Muscle layer of colon (tissue), 2 donors: ENCODE data around the gene PPP1R3C.
A peak's percentile ranks its signal among the peaks of the same experiment; 100 is the strongest.

Experiments
- H3K27ac ChIP-seq: one replicate; pipeline ENCODE4 v1.7.0; 2013; ENCODE audit warnings: low read depth, mild to moderate bottlenecking, low read length, moderate library complexity
- H3K27me3 ChIP-seq, 2 donors: one replicate each; pipeline ENCODE4 v1.7.0; 2013; ENCODE audit warnings: low read length in 2 of 2, mild to moderate bottlenecking in 2 of 2; ENCODE audit not compliant: insufficient read depth in 2 of 2, control insufficient read depth in 1 of 2
- H3K36me3 ChIP-seq: one replicate; pipeline ENCODE4 v1.7.0; 2013; ENCODE audit warnings: mild to moderate bottlenecking, low read length; ENCODE audit not compliant: insufficient read depth
- H3K4me1 ChIP-seq: one replicate; pipeline ENCODE4 v1.7.0; 2013; ENCODE audit warnings: mild to moderate bottlenecking, low read length; ENCODE audit not compliant: insufficient read depth
- H3K4me3 ChIP-seq, 2 donors: one replicate each; pipeline ENCODE4 v1.7.0; 2013; ENCODE audit warnings: low read length in 2 of 2, low read depth in 1 of 2, mild to moderate bottlenecking in 1 of 2, moderate library complexity in 1 of 2
- H3K9ac ChIP-seq: one replicate; pipeline ENCODE4 v1.7.0; 2013; ENCODE audit warnings: low read length
- H3K9me3 ChIP-seq: one replicate; pipeline ENCODE4 v1.7.0; 2013; ENCODE audit warnings: mild to moderate bottlenecking, low read length
- donor health status: abdominal sarcoma.
- donor health status: Adenocarcinoma of cecum.

The PPP1R3C gene

GRCh38 chr10:91593834-91594233 is 39.0 kb downstream of the PPP1R3C start:
- H3K9me3 ChIP-seq, result no peaks in the 10 kb centered on the region
- no peak overlapping the region for H3K9ac ChIP-seq
- H3K27ac ChIP-seq, result peak overlapping the region; percentile 8
- peaks cover 86% of the 10 kb centered on the region for H3K4me1 ChIP-seq
- H3K4me3 ChIP-seq, result no peak overlapping the region
- H3K36me3 ChIP-seq, result no peaks in the 10 kb centered on the region
- H3K27me3 ChIP-seq, result no peaks in the 10 kb centered on the region

- Histone ChIP-seq H3K4me1 (peaks cover 87% of the 10 kb centered on the region), H3K9ac (no peak overlapping the region), H3K9me3 (no peaks in the 10 kb centered on the region), H3K36me3 (no peaks in the 10 kb centered on the region), H3K27me3 (no peaks in the 10 kb centered on the region), H3K27ac (peak overlapping the region; percentile 8), H3K4me3 (no peak overlapping the region)
Observed at GRCh38 chr10:91593366-91593765, 39.5 kb downstream of the PPP1R3C start.

GRCh38 chr10:91592266-91592975 is 40.5 kb downstream of the PPP1R3C start:
- Histone ChIP-seq H3K4me1 (peaks cover 87% of the 10 kb centered on the region), H3K9ac (no peak overlapping the region), H3K27me3 (no peaks in the 10 kb centered on the region), H3K27ac (peak overlapping the region; percentile 85), H3K36me3 (no peaks in the 10 kb centered on the region), H3K4me3 (no peak overlapping the region), H3K9me3 (no peaks in the 10 kb centered on the region)

- no peaks in the 10 kb centered on the region for H3K36me3 ChIP-seq
Observed at GRCh38 chr10:91591797-91592174, 41.1 kb downstream of the PPP1R3C start.

GRCh38 chr10:91590904-91591796 is 41.7 kb downstream of the PPP1R3C start:
- H3K27ac ChIP-seq, result peak overlapping the region; percentile 85
- H3K36me3 ChIP-seq, result no peaks in the 10 kb centered on the region
- no peaks in the 10 kb centered on the region for H3K27me3 ChIP-seq
- no peaks in the 10 kb centered on the region for H3K9me3 ChIP-seq
- H3K9ac ChIP-seq, result peak overlapping the region; percentile 17
- peaks cover 75% of the 10 kb centered on the region for H3K4me1 ChIP-seq
- no peak overlapping the region for H3K4me3 ChIP-seq

More at GRCh38 chr10:91591797-91592174, 41.1 kb downstream of the PPP1R3C start:
- H3K9ac ChIP-seq, result no peak overlapping the region
- peak overlapping the region; percentile 85 for H3K27ac ChIP-seq
- H3K27me3 ChIP-seq, result no peaks in the 10 kb centered on the region
- H3K9me3 ChIP-seq, result no peaks in the 10 kb centered on the region
- H3K4me3 ChIP-seq, result no peak overlapping the region
- H3K4me1 ChIP-seq, result peaks cover 81% of the 10 kb centered on the region

GRCh38 chr10:91590142-91590903 is 42.5 kb downstream of the PPP1R3C start:
- no peaks in the 10 kb centered on the region for H3K27me3 ChIP-seq
- H3K4me3 ChIP-seq, result no peak overlapping the region
- no peaks in the 10 kb centered on the region for H3K36me3 ChIP-seq
- H3K9ac ChIP-seq, result peak overlapping the region; percentile 17
- peak overlapping the region; percentile 85 for H3K27ac ChIP-seq
- H3K4me1 ChIP-seq, result peaks cover 69% of the 10 kb centered on the region
- H3K9me3 ChIP-seq, result no peaks in the 10 kb centered on the region

- Histone ChIP-seq H3K27ac (peak overlapping the region; percentile 85), H3K9ac (no peak overlapping the region), H3K4me1 (peaks cover 69% of the 10 kb centered on the region), H3K36me3 (no peaks in the 10 kb centered on the region), H3K27me3 (no peaks in the 10 kb centered on the region), H3K9me3 (no peaks in the 10 kb centered on the region), H3K4me3 (no peak overlapping the region)
Observed at GRCh38 chr10:91589658-91590035, 43.2 kb downstream of the PPP1R3C start.

GRCh38 chr10:91589015-91589657 is 43.7 kb downstream of the PPP1R3C start:
- H3K4me1 ChIP-seq, result peaks cover 67% of the 10 kb centered on the region
- H3K27ac ChIP-seq, result peak overlapping the region; percentile 85
- no peaks in the 10 kb centered on the region for H3K36me3 ChIP-seq
- peak overlapping the region; percentile 1 for H3K9ac ChIP-seq
- H3K4me3 ChIP-seq, result no peak overlapping the region
- no peaks in the 10 kb centered on the region for H3K27me3 ChIP-seq
- no peaks in the 10 kb centered on the region for H3K9me3 ChIP-seq

GRCh38 chr10:91587710-91588638 is 44.9 kb downstream of the PPP1R3C start:
- Histone ChIP-seq H3K9ac (no peak overlapping the region), H3K4me1 (peaks cover 56% of the 10 kb centered on the region)

GRCh38 chr10:91582153-91582554 is 50.7 kb downstream of the PPP1R3C start:
- H3K4me3 ChIP-seq, result no peak overlapping the region
- no peaks in the 10 kb centered on the region for H3K27me3 ChIP-seq
- H3K9ac ChIP-seq, result no peak overlapping the region
- H3K9me3 ChIP-seq, result no peaks in the 10 kb centered on the region
- peaks cover 15% of the 10 kb centered on the region for H3K4me1 ChIP-seq
- no peaks in the 10 kb centered on the region for H3K36me3 ChIP-seq
- H3K27ac ChIP-seq, result no peak overlapping the region

More at GRCh38 chr10:91587710-91588638, 44.9 kb downstream of the PPP1R3C start:
- Histone ChIP-seq H3K27me3 (no peaks in the 10 kb centered on the region), H3K27ac (peak overlapping the region; percentile 85), H3K4me3 (no peak overlapping the region), H3K36me3 (no peaks in the 10 kb centered on the region), H3K9me3 (no peaks in the 10 kb centered on the region)
